Measurements from ENCODE around the gene TMEM215.
"Not testable (repeated sequence)": the region's sequence is repeated elsewhere in the genome, so short reads cannot be mapped to it uniquely, and the experiment has no call there.

TMEM215 gene

GRCh38 chr9:32783168-32783891 is at the start of gene TMEM215:
Gene TMEM215 (plus strand): TSS chr9:32783540. CDS start chr9:32784184, 644 bp downstream.
- DNase-seq = no peak

- no peak for DNase-seq
Observed at GRCh38 chr9:32735476-32735875, 47.9 kb upstream of the TMEM215 start.

GRCh38 chr9:32737378-32737777 is 46.0 kb upstream of the TMEM215 start:
- DNase-seq = no peak

GRCh38 chr9:32738501-32739172 is 44.7 kb upstream of the TMEM215 start:
- DNase-seq = no peak

GRCh38 chr9:32741706-32742105 is 41.6 kb upstream of the TMEM215 start:
- no peak for DNase-seq

- DNase-seq = no peak
Observed at GRCh38 chr9:32742296-32742695, 41.0 kb upstream of the TMEM215 start.

- DNase-seq = no peak
Observed at GRCh38 chr9:32748013-32748412, 35.3 kb upstream of the TMEM215 start.

GRCh38 chr9:32755730-32756129 is 27.6 kb upstream of the TMEM215 start:
- no peak for DNase-seq

GRCh38 chr9:32764139-32764538 is 19.2 kb upstream of the TMEM215 start:
- DNase-seq = no peak

GRCh38 chr9:32775283-32775682 is 8.1 kb upstream of the TMEM215 start:
- DNase-seq = no peak

- no peak for DNase-seq
Observed at GRCh38 chr9:32776201-32776600, 7.1 kb upstream of the TMEM215 start.

- DNase-seq = no peak
Observed at GRCh38 chr9:32782476-32783167, 718 bp upstream of the TMEM215 start.

GRCh38 chr9:32787816-32788215 is 4.5 kb downstream of the TMEM215 start:
- DNase-seq = no peak

- not testable (repeated sequence) for DNase-seq
Observed at GRCh38 chr9:32796015-32796414, 12.7 kb downstream of the TMEM215 start.

GRCh38 chr9:32801530-32801929 is 18.2 kb downstream of the TMEM215 start:
- no peak for DNase-seq

GRCh38 chr9:32807217-32807616 is 23.9 kb downstream of the TMEM215 start:
- DNase-seq = no peak

- DNase-seq = no peak
Observed at GRCh38 chr9:32811246-32811645, 27.9 kb downstream of the TMEM215 start.

GRCh38 chr9:32820322-32820721 is 37.0 kb downstream of the TMEM215 start:
- DNase-seq = no peak

- no peak for DNase-seq
Observed at GRCh38 chr9:32823101-32823500, 39.8 kb downstream of the TMEM215 start.

GRCh38 chr9:32823551-32823950 is 40.2 kb downstream of the TMEM215 start:
- no peak for DNase-seq

GRCh38 chr9:32825203-32825602 is 41.9 kb downstream of the TMEM215 start:
- DNase-seq = no peak

- no peak for DNase-seq
Observed at GRCh38 chr9:32828861-32829260, 45.5 kb downstream of the TMEM215 start.

- DNase-seq = no peak
Observed at GRCh38 chr9:32832346-32832745, 49.0 kb downstream of the TMEM215 start.

All from NCI-H187 treated with DMSO at 0.1 percent for 48 hours (cell line).